GM10847 (cell line): Measurements from ENCODE around the gene FGF23.

ENCODE experiments used
- POLR2A ChIP-seq: IDR thresholded peaks from 2 replicates; pipeline ENCODE4 v1.6.1; 2011; ENCODE audit not compliant: insufficient read length; ENCODE audit errors: extremely low read depth

Gene FGF23

GRCh38 chr12:4392223-4392742 is 12.8 kb upstream of the FGF23 start:
- TF ChIP-seq POLR2A = no peak

- TF ChIP-seq POLR2A = no peak
These were observed 9.2 kb upstream of the FGF23 start for GRCh38 chr12:4388662-4389061.

DNA sequence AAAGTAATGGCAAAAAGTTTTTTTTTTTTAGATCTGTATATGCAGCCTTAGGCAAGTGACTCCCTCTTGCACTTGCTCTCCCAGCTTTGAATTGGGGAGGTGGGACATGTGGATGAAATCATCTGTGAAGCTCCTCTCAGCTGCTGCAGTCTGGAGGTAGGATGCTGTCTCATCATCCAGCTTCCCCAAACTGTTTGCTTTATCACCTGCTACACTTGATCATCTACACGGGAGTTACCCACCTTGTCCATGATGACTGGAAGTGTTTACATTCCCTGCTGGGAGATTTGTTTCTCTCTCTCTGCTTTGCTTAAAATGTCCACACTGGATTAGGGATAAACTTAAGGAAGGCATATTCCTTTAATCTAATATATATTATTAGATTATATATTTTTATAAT is 8.5 kb upstream of the FGF23 start:
- no peak for TF ChIP-seq POLR2A

GRCh38 chr12:4387607-4388006 is 8.1 kb upstream of the FGF23 start:
- no peak for TF ChIP-seq POLR2A

GRCh38 chr12:4386801-4387200 is 7.3 kb upstream of the FGF23 start:
- TF ChIP-seq POLR2A = no peak

DNA sequence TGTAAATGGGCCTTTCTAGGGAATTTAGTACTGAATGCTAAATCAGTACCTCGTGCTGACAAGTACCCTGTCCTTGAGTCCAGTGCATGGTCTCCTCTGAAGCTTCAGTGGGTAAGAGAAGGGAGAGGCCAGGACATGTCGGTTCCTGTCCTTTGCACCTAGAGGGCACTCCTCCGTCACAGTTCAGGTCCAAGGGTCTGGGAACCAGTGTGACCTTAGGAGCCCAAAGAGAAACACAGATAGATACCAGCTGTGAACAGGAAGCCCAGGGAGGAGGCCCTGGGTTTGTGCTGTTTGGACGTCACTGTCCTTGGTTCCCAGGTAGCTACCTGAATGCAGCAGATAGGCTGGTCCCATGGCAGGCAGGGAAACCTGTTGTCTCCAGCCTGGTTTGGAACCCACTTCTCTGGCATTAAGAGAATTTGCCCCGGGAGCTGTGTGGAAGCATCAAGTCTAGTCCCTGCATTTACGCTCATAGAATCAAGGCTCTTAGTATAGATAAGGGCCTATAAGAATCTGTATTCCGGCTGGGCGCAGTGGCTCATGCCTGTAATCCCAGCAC is 3.9 kb upstream of the FGF23 start:
- no peak for TF ChIP-seq POLR2A

- TF ChIP-seq POLR2A = no peak
These were observed 820 bp upstream of the FGF23 start for GRCh38 chr12:4380332-4380731.

DNA sequence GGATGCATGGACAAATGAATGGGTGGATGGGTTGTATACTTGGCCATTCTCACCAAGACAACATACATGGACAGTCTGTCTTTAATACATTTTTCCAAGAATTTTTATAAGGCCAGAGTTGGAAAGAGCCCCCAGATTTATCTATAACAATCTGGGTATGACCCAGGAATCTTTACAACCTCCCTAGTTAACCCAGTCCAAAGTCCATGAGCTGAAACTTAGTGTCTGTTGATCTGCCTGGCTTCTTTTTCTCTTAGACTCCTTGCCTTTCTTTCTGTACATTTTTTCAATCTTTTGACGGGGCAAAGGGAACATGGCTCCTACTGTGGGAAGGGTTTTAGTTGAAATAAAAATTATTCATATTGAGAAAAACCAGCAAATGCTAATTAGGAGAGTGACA is 740 bp downstream of the FGF23 start:
- no peak for TF ChIP-seq POLR2A

- TF ChIP-seq POLR2A = no peak
These were observed 4.1 kb downstream of the FGF23 start for GRCh38 chr12:4375449-4375848.

- TF ChIP-seq POLR2A = no peak
These were observed 6.9 kb downstream of the FGF23 start for GRCh38 chr12:4372653-4373052.

DNA sequence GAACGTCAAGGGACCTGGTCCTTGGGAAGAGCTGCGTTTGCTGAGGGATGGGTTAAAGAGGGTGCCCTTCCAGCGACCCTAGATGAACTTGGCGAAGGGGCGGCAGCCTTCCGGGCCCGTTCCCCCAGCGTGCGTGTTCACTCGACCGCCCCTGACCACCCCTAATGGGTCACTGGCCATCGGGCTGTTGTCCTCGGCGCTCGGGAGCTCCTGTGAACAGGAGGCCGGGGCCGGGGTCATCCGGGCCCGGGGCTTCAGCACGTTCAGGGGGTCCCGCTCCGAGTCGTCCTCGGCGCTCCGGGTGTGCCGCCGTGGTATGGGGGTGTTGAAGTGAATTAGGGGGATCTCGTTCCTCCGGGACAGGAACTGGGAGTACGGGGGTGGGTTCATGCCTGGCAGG is 9.2 kb downstream of the FGF23 start:
- no peak for TF ChIP-seq POLR2A

DNA sequence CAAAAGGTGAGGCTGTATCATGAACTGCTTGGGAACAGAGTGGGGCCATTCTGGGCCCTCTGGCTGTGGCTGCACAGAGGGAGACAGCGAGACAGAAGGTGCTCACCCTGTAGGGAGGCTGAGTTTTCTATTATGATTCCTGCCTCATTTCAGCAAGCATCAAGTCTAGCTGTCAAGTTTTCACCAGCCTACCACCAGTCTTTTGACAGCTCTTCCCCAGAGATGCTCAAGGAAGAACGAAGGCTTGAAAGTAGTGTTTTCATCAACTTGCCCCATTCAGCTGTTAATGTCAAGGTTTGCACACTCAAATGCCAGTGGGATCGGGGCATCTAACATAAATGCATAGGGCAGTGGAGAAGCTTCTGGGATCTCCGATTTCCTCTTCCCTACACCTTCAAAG is 10.0 kb downstream of the FGF23 start:
- TF ChIP-seq POLR2A = no peak

GRCh38 chr12:4366090-4366489 is 13.4 kb downstream of the FGF23 start:
- no peak for TF ChIP-seq POLR2A

DNA sequence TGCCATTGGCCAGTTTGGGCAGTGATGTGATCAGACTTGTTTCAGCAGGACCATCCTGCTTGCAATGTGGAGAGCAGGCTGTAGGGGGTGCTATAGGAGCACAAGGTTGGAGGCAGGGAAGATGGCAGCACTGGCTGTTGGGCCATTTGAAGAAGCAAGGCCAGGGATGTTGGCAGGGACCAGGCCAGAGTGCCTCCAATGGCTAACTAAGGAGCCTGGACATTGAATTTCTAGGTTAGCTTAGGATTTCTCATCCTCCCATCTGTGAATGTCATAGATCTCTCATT is 23.5 kb downstream of the FGF23 start:
- TF ChIP-seq POLR2A = no peak

DNA sequence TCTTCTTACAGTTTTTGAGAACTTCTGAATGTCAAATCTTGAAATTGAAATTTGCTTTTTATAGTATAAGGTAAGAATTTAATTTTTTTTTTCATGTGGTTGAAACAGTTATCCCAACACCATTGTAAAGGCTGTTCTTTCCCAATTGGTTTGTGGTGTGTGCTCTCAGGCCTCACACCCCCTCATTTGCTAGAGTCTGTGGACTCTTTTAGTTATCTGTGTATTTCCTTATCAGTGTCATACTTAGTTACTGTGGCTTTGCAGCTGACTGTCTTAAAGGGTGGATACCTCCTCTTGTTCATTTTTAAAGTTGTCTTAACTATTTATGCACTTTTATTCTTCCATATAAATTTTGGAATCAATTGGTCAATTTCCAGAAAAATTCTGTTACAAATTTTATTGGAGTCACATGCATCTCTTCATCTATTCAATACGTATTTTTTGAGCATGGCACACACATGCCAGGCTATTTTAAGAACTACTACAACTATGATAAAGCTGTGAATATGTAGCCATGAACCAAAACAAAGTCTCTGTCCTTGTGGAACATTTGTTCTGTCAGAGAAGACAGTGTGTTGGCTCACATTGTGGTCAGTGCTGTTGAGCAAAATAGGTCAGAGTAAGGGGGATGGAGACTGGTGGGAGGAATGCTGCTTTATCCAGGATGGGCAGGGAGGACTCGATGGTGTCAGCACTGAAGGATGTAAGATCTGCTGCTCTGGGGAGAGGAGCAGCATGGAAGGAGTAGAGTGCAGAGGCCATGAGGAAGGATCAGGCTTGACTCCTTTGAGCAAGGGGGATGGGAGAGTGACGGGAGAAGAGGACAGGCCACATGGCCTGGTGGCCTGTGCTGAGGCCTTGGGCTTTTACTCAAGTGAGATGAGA is 24.1 kb downstream of the FGF23 start:
- TF ChIP-seq POLR2A = no peak

DNA sequence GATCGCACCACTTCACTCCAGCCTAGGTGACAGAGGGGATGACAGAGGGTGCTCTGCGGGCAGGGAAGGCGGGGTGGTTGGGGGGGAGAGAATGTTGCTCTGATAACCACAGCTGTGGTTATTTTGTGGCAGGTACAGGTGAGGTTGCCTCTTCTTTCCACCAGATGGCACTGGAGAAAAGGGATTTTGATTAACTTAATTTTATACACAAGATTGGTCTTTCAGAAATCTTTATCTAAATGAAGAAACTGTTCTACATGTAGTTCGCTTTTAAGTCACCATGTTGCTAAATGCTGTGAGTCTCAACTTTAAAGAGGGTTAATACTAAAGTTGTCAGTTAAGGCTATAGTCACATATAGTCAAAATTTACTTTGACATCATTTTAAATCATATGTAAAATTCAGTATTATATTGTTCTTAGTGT is 25.7 kb downstream of the FGF23 start:
- no peak for TF ChIP-seq POLR2A

DNA sequence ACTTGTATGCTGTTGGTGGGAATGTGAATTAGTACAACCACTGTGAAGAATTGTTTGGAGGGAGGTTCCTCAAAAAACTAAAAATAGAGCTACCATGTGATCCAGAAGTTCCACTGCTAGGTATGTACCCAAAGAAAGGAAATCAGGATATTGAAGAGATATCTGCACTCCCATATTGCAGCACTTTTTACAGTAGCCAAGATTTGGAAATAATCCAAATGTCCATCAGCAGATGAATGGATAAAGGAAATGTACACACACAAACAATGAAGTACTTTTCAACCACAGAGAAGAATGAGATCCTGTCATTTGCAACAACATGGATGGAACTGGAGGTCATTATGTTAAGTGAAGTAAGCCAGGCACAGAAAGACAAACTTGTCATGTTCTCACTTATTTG is 32.6 kb downstream of the FGF23 start:
- TF ChIP-seq POLR2A = no peak
